ENCODE results near the gene MRPL40.

GRCh38 chr22:19420321-19420720, 12.0 kb upstream of the MRPL40 start:
- TF ChIP-seq CTCF (IDR thresholded peaks at IDR 0.05) (no peak), EP300 (IDR thresholded peaks at IDR 0.05; ENCODE audit: low read depth) (no peak), POLR2A (IDR thresholded peaks at IDR 0.05) (no peak)
